DMS53 (cell line): Measurements from ENCODE around the gene PATJ.
"Not testable (repeated sequence)": the region's sequence is repeated elsewhere in the genome, so short reads cannot be mapped to it uniquely, and the experiment has no call there.

ENCODE experiments used
- DNase-seq: peaks from one replicate; lab custom pipeline; 2025; lab: John Stamatoyannopoulos, UW

The PATJ gene

GRCh38 chr1:61887076-61887867, 145.0 kb downstream of the PATJ start:
- DNase-seq: peak; percentile 68

- no peak for DNase-seq
These were observed 145.8 kb downstream of the PATJ start for GRCh38 chr1:61887931-61888564.

- no peak for DNase-seq
These were observed 146.5 kb downstream of the PATJ start for GRCh38 chr1:61888808-61889207.

GRCh38 chr1:61890435-61890834, 148.2 kb downstream of the PATJ start:
- DNase-seq: not testable (repeated sequence)

- no peak for DNase-seq
These were observed 150.7 kb downstream of the PATJ start for GRCh38 chr1:61892977-61893376.

GRCh38 chr1:61894296-61894695, 152.0 kb downstream of the PATJ start:
- DNase-seq: not testable (repeated sequence)

- DNase-seq: no peak
These were observed 152.9 kb downstream of the PATJ start for GRCh38 chr1:61895175-61895574.

- peak; percentile 36 for DNase-seq
These were observed 156.4 kb downstream of the PATJ start for GRCh38 chr1:61898658-61899057.

GRCh38 chr1:61904354-61904753, 162.1 kb downstream of the PATJ start:
- no peak for DNase-seq

- DNase-seq: no peak
These were observed 164.8 kb downstream of the PATJ start for GRCh38 chr1:61907102-61907501.

- DNase-seq: no peak
These were observed 167.8 kb downstream of the PATJ start for GRCh38 chr1:61910035-61910434.

- no peak for DNase-seq
These were observed 172.7 kb downstream of the PATJ start for GRCh38 chr1:61914823-61915482.

GRCh38 chr1:61921435-61921834, 179.2 kb downstream of the PATJ start:
- DNase-seq: no peak

GRCh38 chr1:61922950-61923480, 180.7 kb downstream of the PATJ start:
- no peak for DNase-seq

GRCh38 chr1:61925591-61926298, 183.5 kb downstream of the PATJ start:
- no peak for DNase-seq

GRCh38 chr1:61926597-61926996, 184.3 kb downstream of the PATJ start:
- no peak for DNase-seq

GRCh38 chr1:61930116-61930645, 187.9 kb downstream of the PATJ start:
- DNase-seq: no peak

- DNase-seq: no peak
These were observed 189.5 kb downstream of the PATJ start for GRCh38 chr1:61931587-61932279.

GRCh38 chr1:61935516-61935915, 193.2 kb downstream of the PATJ start:
- DNase-seq: no peak

- DNase-seq: no peak
These were observed 194.6 kb downstream of the PATJ start for GRCh38 chr1:61936839-61937238.

GRCh38 chr1:61941794-61942193, 199.5 kb downstream of the PATJ start:
- no peak for DNase-seq
